ENCODE measurements around the gene ACAP1.

- no peak for TF ChIP-seq CTCF (IDR thresholded peaks at IDR 0.05)
- no peak for TF ChIP-seq POLR2A (IDR thresholded peaks at IDR 0.05)
These were observed 10.7 kb downstream of the ACAP1 start for GRCh38 chr17:7346761-7347614.

Data from testis (tissue), 2 donors.